Neutrophil (primary cell): ENCODE data around the gene LPP.

Experiments used
- H3K27ac ChIP-seq: fragments of 200-600 bp; sonication (generic); 2 replicates; pipeline ENCODE4 v1.5.1; 2016; ENCODE audit warnings: mild to moderate bottlenecking, moderate library complexity
- H3K27me3 ChIP-seq: fragments of 200-600 bp; sonication (generic); 2 replicates; pipeline ENCODE4 v1.6.0; 2016; ENCODE audit warnings: mild to moderate bottlenecking
- H3K36me3 ChIP-seq: fragments of 200-600 bp; sonication (generic); 2 replicates; pipeline ENCODE4 v1.5.1; 2017
- H3K4me1 ChIP-seq, 2 experiments: fragments of 200-600 bp in 1 of 2; sonication (generic) in 1 of 2; 1 replicate in 1 of 2; 2 replicates in 1 of 2; pipeline versions ENCODE4 v1.5.1 to v1.6.1; 2013 to 2016; ENCODE audit warnings: low read depth in 1 of 2, low read length in 1 of 2, mild to moderate bottlenecking in 1 of 2, moderate library complexity in 1 of 2; ENCODE audit not compliant: control insufficient read depth in 1 of 2, insufficient read depth in 1 of 2
- H3K4me3 ChIP-seq, 2 experiments: fragments of 200-600 bp in 1 of 2; sonication (generic) in 1 of 2; 1 replicate in 1 of 2; 2 replicates in 1 of 2; pipeline ENCODE4 v1.5.1; 2013 to 2016; ENCODE audit warnings: low read depth in 1 of 2, low read length in 1 of 2, mild to moderate bottlenecking in 1 of 2, moderate library complexity in 1 of 2
- H3K9me3 ChIP-seq: fragments of 200-600 bp; sonication (generic); 2 replicates; pipeline ENCODE4 v1.5.1; 2016
- TF ChIP-seq, protein P1 (sequence below): fragments of 200-600 bp; sonication (generic); IDR thresholded peaks from 2 replicates; pipeline ENCODE4 v1.5.1; 2016; ENCODE audit warnings: antibody characterized with exemption

Gene LPP

DNA sequence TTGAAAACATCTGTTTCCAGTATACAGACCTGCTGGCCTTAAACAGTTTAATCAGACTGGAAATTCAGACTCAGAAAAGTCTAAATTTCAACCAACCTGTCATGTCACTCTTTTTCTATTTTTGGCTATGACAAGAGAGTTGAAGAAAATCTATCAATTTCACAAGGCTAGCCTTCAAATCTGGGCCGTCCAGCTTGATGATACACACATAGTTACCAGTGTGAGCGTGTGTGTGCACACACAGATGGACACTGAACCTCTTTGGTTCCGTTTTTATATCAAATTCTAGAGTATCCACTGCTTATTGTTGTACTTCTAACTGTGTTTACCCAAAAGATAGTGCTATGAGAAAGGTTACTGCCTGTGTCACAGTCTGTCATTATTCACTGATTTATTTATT, 368.2 kb downstream of the LPP start:
- TF ChIP-seq, protein P1, sequence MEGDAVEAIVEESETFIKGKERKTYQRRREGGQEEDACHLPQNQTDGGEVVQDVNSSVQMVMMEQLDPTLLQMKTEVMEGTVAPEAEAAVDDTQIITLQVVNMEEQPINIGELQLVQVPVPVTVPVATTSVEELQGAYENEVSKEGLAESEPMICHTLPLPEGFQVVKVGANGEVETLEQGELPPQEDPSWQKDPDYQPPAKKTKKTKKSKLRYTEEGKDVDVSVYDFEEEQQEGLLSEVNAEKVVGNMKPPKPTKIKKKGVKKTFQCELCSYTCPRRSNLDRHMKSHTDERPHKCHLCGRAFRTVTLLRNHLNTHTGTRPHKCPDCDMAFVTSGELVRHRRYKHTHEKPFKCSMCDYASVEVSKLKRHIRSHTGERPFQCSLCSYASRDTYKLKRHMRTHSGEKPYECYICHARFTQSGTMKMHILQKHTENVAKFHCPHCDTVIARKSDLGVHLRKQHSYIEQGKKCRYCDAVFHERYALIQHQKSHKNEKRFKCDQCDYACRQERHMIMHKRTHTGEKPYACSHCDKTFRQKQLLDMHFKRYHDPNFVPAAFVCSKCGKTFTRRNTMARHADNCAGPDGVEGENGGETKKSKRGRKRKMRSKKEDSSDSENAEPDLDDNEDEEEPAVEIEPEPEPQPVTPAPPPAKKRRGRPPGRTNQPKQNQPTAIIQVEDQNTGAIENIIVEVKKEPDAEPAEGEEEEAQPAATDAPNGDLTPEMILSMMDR: no peak
- Histone ChIP-seq H3K27me3 (no peaks in the 10 kb centered on the region), H3K4me3 (no peak overlapping the region), H3K27ac (no peak overlapping the region), H3K9me3 (no peaks in the 10 kb centered on the region), H3K4me1 (no peaks in the 10 kb centered on the region), H3K36me3 (no peaks in the 10 kb centered on the region)

DNA sequence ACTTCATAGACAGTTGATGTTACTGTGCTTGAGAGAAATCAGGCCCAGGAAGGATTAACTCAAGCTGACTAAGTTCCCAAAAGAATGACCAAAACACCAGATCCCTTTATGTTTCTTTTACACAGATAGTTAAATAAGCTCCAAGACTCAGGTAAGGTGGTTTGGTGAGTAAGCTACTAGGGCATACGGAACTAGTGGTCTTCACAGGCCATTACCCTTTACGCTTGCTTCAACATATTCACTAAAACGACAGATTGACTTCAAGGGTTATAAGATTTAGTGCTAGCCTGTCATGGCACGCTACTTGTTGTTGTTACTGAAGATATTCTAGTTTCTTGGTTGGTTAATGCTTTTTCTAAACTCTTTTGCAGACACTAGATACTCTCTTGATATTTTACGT, 369.3 kb downstream of the LPP start:
- Histone ChIP-seq H3K27me3 (no peaks in the 10 kb centered on the region), H3K4me3 (no peak overlapping the region), H3K36me3 (no peaks in the 10 kb centered on the region), H3K9me3 (no peaks in the 10 kb centered on the region), H3K4me1 (no peaks in the 10 kb centered on the region), H3K27ac (no peak overlapping the region)
- TF ChIP-seq, protein P1: no peak

DNA sequence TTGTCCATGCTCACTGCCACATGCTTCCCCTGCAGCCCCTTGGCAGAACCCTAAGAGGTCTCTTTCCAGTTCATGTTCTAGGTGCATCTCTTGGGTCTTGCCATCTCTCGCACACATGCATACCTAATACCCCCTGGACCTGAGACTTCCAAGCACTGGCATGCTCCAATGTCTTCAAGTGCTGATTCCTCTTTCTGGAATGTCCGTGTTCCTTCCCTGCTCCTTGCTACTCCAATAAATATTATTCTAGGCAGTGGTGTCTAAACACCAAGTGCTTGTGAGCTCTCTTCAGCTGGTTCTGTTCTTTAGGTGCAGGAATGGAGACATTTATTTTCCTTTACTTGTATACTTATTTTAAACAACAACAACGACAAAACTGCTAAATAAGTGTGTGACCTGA, 370.1 kb downstream of the LPP start:
- no peak overlapping the region for H3K27ac ChIP-seq
- TF ChIP-seq, protein P1: no peak
- no peaks in the 10 kb centered on the region for H3K27me3 ChIP-seq
- H3K4me3 ChIP-seq: no peak overlapping the region
- no peaks in the 10 kb centered on the region for H3K4me1 ChIP-seq
- no peaks in the 10 kb centered on the region for H3K36me3 ChIP-seq
- H3K9me3 ChIP-seq: no peaks in the 10 kb centered on the region

DNA sequence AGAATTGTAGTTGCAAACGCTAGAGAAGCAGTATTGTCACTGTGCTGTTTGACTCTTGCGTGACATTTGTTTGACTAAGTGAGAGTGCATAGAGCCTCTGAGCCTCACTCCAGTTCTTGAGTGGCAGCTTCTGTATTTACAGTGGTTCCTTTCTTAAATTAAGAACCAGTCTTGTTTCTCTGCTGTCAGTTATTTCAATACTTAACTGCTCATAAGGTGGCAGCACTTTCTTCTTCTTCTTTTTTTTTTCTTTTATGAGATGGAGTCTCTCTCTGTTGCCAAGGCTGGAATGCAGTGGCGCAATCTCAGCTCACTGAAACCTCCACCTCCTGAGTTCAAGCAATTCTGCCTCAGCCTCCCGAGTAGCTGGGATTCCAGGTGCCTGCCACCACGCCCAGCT, 372.1 kb downstream of the LPP start:
- no peaks in the 10 kb centered on the region for H3K4me1 ChIP-seq
- H3K9me3 ChIP-seq: no peaks in the 10 kb centered on the region
- no peaks in the 10 kb centered on the region for H3K36me3 ChIP-seq
- TF ChIP-seq, protein P1: no peak
- H3K27ac ChIP-seq: no peak overlapping the region
- no peak overlapping the region for H3K4me3 ChIP-seq
- H3K27me3 ChIP-seq: no peaks in the 10 kb centered on the region

DNA sequence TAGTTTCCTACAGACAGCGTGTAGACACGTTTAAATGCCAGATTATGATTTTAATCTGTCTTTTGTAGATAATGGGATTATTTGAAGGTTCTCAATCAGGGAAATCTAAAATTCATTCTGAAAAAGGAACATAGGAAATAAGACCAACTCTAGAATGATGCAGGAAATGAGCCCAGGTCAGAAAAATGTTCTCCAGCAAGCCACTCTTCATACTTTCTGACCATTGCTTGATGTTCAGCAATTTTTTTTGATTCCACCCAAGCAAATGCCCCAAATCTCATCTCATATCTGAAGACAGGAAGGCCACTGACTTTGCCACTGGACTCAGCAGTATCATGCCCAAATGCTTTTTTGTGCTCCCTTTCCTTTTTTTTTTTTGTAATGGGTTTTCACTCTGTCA, 373.4 kb downstream of the LPP start:
- Histone ChIP-seq H3K27me3 (no peaks in the 10 kb centered on the region), H3K27ac (no peak overlapping the region)
- TF ChIP-seq, protein P1: no peak

DNA sequence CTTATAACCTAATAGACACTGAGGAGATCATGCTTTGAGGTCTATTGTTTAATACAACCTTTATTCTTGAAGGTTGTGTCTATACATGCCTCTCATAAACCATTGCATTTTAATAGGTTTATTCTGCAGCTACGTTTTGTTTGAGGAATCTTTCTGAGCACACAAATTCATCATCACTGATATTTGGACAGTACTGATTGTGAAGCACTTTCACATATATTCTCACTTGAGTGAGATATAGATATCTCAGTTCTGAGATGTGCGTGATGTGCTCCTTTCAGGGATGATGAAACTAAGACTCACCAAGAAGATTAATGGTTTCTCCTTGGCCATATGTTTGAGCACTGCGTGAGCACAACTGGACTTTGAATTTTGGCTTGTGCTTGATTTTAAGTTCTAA, 374.4 kb downstream of the LPP start:
- H3K4me3 ChIP-seq: no peak overlapping the region
- H3K9me3 ChIP-seq: no peaks in the 10 kb centered on the region
- no peak overlapping the region for H3K27ac ChIP-seq
- H3K27me3 ChIP-seq: no peaks in the 10 kb centered on the region
- no peaks in the 10 kb centered on the region for H3K4me1 ChIP-seq
- TF ChIP-seq, protein P1: no peak
- H3K36me3 ChIP-seq: no peaks in the 10 kb centered on the region

More for the DNA sequence above, 373.4 kb downstream of the LPP start:
- H3K36me3 ChIP-seq: no peaks in the 10 kb centered on the region
- H3K9me3 ChIP-seq: no peaks in the 10 kb centered on the region
- H3K4me1 ChIP-seq: no peaks in the 10 kb centered on the region
- no peak overlapping the region for H3K4me3 ChIP-seq
